GM11168 (cell line): Measurements from ENCODE around the gene ZNF585A.
"Not testable (repeated sequence)": the region's sequence is repeated elsewhere in the genome, so short reads cannot be mapped to it uniquely, and the experiment has no call there.

Experiments used
- in situ Hi-C: fragments of 300-500 bp; cut with MboI; formaldehyde crosslinking; loops from one replicate; pipeline ENCODE4 v1.12.0; 2022; ENCODE audit warnings: low sequenced_read_pairs; ENCODE audit not compliant: unreplicated experiment

ZNF585A gene

DNA sequence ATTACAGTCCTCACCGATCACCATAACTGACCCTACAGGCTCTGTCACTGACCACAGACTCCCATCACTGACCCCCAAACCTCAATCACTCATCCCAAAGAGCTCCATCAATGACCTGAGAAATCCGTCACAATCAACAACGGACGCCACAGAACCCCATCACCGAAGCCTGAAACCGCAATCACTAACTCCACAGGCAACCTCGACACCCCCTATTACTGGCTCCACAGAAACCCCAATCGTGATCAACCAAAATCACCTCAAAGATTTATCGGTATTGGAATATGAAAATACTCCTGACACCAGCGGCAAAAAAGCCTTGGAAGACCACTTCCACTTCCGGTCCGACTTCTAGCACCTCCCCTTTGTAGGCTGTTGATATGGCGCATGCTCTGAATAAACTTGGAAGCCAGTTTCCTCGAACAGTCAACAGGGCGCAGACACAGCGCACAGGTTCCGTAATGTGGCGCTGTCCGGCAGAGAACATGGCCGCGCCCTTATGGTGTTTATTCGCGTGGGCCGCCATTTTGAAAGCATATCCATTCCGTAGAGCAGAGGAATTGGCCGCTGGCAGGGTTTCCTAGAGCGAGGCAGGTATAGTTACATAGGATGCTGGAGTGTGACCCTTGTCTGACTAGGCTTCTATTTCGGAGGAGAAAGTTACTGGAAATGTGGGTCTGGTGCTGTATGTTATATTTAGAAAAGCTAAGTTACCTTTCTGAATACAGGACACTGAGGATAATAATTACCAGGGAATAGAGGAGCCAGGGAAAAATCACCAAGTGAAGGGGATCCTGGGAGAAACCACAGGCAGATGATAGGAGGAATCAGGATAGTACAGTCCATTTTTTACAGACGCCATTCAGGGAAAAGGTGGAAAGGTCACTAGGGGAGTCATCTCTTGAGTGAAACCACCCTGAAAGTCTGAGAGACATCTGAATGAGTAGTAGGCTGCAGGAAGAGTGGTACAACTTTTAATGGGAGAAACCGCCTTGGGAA, at the start of gene ZNF585A:
Gene ZNF585A (minus strand): TSS at position 328 of the 999 bp plus-strand sequence. CDS start 2,785 bp downstream, outside the sequence.
- in situ Hi-C loops: no loop called here

DNA sequence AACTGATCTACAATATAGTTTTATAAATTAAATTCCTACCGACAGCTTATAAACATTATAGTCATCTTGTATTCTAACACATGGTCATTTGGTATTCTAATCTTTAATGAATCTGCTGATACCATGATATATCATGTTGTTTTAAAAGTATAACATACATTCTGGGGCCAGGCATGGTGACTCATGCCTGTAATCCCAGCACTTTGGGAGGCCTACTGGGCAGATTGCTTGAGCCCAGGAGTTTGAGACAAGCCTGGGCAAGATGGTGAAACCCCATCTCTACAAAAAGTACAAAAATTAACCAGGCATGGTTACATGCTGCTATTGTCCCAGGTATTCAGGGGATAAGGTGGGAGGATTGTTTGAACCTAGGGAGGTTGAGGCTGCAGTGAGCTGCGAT, 48.6 kb upstream of the ZNF585A start:
- in situ Hi-C loops: no loop called here

DNA sequence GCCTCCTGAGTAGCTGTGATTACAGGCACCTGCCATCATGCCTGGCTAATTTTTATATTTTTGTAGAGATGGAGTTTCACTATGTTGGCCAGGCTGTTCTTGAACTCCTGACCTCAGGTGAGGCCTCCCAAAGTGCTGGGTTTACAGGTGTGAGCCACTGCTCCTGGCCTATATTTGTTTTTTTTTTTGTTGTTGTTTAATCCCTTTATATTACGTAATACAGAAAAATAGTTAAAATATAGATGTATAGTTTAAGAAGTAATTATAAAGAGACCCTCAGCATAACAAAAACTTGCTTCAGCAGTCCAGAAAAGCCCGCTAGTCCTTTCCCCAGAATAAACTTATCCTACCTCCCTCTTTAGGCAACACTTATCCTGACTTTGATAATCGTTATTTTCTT, 47.9 kb upstream of the ZNF585A start:
- in situ Hi-C loops: no loop called here

DNA sequence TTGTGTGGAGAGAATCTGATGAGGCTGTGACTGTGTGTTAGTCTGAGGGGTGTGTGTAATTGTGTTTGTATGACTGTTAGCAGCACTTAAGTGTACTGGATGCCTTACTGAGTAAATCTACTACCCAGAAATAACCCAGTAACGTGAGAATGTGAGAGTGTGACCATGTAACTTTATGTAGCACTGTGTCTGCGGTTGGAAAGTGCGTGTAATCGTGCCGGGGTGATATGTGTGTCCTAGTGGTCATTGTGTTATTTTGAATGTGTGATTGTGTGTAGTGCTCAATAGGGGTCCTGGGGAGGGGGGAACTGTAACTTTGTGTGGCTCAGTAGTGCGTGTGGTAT, 46.1 kb upstream of the ZNF585A start:
- in situ Hi-C loops: no loop called here

DNA sequence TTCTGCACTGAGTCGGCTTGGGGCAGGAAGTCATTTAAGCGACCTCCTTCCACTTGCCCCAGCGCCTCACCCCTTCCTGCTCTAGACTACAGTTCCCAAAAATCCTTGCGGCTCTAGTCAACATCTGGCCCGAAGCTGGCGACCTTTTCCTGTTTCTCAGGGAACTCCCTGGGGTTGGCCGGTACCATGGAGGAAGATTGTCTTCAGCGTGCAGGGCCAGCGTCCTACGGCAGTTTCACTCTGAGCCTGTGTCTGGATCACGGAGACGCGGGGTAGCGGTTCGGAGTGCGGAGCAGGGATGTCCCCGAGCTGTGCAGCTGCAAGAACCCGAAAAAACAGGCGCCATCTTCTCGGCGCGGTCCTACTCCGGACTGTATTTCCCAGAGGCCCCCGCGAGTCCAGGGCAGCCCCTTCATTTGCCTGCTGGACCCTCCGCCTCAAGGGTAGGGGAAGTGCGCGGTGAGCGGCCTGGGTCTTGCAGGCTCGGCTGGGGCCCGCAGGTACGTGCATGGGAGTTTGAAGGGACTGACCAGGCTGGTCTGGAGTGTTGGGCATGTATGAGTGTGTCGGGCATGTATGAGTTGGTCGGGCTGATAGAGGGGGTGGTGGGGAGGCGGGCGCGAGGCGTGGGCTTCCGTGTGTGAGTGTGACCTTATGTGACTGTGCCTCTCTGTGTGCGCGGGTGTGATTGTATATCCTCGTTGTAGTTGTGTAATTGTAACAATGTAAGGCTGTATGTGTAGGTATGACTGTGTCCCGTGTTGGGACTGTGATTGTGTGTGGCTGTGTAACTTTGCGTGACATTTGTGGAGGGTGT, 45.5 kb upstream of the ZNF585A start, which contains the start of gene ZNF383:
Gene ZNF383 (plus strand): TSS at position 440 of the 817 bp plus-strand sequence. CDS start 12,240 bp downstream, outside the sequence.
- in situ Hi-C loops: no loop called here

DNA sequence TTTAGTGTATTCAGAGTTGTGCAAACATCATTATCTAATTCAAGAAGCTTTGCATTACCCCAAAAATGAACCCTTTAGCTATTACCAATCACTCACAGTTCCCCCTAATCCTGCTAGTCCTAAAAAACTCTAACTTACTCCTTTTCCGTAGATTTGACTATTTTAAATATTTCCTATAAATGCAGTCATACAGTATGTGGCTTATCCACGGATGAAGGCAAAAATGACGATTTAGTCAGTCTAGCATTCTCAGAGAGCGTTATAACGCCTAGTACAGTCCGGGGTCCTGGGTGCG, 44.9 kb upstream of the ZNF585A start:
- in situ Hi-C loops: no loop called here

DNA sequence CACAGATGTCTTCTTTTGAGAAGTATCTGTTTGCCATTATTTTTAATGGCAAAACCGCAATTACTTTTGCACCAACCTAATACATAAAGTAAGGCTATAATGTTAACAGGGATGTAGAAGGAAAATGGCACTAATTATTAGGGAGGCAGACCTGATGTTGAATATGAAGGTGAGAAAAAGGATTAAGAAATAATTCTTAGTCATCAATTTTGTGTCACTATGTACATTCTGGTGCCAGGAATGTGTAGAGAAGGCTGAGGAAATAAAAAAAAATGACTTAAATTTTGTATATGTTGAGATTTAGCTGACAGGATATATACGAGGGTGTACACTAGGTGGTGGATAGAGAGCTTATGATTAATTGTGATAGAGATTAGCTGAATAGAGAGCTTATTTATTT, 25.3 kb upstream of the ZNF585A start:
- in situ Hi-C loops: no loop called here

DNA sequence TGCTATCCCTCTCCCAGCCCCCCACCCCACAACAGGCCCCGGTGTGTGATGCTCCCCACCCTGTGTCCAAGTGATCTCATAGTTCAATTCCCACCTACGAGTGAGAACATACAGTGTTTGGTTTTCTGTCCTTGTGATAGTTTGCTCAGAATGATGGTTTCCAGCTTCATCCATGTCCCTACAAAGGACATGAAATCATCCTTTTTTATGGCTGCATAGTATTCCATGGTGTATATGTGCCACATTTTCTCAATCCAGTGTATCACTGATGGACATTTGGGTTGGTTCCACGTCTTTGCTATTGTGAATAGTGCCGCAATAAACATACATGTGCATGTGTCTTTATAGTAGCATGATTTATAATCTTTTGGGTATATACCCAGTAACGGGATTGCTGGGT, 24.6 kb upstream of the ZNF585A start:
- in situ Hi-C loops: not testable (repeated sequence)

DNA sequence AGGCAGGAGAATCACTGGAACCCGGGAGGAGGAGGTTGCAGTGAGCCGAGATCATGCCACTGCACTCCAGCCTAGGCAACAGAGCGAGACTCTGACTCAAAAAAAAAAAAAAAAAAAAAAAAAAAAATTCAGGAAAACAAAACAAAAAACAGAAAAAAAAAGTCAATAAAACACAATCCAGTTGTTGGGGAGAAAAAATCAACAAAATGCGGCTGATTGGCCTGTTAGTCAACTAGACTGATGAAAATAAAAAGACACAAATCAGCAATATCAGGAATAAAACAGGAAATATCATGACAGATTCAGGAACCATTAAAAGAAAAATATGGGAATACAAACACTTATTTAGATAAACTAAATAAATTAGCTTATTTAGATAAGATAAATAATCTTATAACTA, 22.8 kb upstream of the ZNF585A start:
- in situ Hi-C loops: not testable (repeated sequence)

DNA sequence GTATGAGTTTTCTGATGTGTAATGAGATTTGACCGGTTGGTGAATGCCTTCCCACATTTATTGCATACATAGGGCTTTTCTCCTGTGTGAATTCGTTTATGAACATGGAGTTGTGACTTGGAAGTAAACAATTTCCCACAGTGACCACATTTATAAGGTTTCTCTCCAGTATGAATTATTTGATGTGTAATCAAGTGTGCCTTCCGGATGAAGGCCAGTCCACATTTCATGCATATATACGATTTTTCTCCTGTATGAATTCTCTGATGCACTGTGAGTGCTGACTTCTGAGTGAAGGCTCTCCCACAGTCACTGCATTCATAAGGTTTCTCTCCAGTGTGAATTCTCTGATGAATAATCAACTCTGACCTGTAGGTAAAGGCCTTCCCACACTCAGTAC, 13.6 kb upstream of the ZNF585A start:
- in situ Hi-C loops: not testable (repeated sequence)

DNA sequence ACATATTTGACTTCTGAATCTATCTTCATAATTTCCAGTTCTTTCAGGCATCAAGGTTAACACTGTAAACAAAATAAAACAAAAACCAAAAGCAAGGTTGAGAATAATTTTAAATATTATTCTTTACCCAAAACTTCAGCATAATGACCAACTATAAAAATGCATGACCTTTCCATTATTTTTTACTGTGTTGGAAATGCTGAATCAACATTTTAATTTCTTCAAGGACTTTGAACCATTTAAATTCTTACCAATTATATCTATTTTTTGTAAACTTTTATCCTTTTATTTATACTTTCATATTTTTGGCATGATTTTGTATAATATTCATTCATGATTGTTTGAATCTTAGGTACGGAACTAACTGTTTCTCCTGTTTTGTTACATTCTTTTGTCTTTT, 6.9 kb downstream of the ZNF585A start:
- in situ Hi-C loops: no loop called here

DNA sequence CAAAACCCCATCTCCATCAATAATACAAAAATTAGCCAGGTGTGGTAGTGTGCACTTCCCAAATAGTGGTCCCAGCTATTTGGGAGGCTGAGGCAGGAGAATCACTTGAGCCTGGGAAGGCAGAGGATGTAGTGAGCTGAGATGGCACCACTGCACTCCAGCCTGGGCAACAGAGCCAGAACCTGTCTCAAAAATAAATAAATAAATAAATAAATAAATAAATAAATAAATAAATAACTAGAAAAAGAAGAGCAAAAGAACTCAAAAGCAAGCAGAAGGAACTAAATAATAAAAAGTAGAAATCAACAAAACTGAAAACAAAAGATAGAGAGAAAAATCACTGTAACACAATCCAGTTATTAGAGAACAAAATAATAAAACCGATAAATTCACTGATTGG, 12.3 kb downstream of the ZNF585A start:
- in situ Hi-C loops: no loop called here

DNA sequence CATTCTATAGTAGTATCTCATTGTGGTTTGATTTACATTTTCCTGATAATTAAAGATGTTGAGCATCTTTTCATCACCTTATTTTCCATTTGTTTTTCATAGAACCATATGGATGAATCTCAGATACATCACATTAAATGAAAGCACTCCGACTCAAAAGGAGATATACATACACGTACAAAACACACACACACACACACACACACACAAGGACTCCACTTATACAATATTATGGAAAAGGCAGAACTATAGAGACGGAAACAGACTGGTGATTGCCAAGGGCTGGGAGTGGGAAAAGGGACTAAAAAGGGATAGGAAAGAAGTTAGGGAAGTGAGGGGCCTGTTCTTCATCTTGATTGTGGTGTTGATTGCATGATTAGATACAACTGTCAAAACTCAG, 24.3 kb downstream of the ZNF585A start:
- in situ Hi-C loops: no loop called here

DNA sequence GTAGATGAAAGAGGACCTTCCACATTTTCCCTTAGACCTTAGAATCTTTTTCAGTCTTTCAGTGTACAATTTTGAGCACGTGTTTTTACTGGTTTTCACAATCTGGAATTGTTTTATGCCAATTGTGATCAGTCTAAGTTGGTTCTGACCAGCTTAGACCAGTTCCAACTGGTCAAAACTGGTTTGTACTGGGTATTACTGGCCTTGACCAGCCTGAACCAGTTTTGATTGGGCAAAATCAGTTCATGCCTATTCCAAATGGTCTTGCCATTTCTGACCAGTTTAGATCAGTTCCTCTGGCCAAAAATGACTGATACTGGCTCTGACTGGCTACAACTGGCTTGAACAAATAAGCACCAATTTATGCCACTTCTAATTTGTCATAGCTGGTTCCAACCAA, 36.4 kb downstream of the ZNF585A start:
- in situ Hi-C loops: no loop called here

DNA sequence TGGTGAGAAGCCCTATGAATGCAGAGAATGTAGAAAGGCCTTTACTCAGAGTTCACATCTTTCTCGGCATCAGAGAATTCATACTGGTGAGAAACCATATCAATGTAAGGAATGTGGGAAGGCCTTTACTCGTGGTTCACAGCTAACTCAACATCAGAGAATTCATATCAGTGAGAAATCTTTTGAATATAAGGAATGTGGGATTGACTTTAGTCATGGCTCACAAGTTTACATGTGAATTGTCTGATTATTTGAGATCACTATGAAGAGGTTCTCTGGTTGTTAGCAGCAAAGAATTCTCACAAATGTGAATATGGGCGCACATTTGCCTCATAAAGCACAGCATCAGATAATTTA, 43.7 kb downstream of the ZNF585A start:
- in situ Hi-C loops: no loop called here

DNA sequence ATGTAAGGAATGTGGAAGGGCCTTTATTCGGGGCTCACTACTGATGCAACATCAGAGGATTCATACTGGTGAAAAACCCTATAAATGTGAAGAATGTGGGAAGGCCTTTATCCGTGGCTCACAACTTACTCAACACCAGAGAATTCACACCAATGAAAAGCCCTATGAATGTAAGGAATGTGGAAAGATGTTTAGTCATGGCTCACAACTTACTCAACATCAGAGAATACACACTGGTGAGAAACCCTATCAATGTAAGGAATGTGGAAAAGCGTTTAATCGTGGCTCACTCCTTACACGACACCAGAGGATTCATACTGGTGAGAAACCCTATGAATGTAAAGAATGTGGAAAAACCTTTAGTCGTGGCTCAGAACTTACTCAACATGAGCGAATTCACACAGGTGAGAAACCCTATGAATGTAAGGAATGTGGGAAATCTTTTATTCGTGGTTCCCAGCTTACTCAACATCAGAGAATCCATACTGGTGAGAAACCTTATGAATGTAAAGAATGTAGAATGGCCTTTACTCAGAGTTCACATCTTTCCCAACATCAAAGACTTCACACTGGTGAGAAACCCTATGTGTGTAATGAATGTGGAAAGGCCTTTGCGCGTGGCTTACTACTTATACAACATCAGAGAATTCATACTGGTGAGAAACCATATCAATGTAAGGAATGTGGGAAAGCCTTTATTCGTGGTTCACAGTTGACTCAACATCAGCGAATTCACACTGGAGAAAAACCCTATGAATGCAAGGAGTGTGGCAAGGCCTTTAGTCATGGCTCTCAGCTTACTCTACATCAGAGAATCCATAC, 44.3 kb downstream of the ZNF585A start:
- in situ Hi-C loops: no loop called here

DNA sequence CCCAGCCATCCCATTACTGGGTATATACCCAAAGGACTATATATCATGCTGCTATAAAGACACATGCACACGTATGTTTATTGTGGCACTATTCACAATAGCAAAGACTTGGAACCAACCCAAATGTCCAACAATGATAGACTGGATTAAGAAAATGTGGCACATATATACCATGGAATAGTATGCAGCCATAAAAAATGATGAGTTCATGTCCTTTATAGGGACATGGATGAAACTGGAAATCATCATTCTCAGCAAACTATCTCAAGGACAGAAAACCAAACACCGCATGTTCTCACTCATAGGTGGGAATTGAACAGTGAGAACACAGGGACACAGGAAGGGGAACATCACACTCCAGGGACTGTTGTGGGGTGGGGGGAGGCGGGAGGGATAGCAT, 50.4 kb downstream of the ZNF585A start:
- in situ Hi-C loops: not testable (repeated sequence)

DNA sequence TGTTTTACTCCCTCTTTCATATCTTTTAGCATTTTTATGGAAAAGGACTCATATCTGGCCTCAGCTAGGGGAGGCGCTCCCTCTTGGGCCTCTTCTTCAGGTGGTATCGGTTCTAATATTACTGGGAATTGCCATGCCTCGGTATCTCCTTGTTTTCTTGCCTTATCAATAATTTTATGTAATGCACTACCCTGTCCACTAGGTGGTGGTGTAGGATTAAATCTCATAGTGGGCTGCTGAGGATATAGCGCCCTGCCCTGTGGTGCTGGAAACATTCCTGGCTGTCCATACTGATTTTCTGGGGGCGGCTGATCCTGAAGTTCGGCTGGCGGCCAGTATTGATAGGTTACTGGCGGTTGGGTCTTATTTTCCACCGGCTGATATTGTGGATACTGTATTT, 58.5 kb downstream of the ZNF585A start:
- in situ Hi-C loops: no loop called here

DNA sequence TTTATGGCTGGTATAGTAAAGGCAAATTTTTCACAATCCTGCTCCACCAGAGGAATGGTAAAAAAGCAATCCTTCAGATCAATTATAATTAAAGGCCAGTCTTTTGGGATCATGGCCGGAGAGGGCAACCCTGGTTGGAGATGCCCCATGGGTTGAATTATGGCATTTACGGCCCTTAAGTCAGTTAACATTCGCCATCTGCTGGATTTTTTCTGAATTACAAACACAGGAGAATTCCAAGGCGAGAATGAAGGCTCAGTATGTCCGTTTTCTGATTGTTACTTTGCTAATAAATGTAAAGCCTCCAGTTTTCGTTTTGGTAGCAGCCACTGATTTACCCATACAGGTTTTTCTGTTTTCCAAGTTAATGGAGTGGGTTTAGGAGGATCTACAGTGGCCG, 60.7 kb downstream of the ZNF585A start:
- in situ Hi-C loops: not testable (repeated sequence)

DNA sequence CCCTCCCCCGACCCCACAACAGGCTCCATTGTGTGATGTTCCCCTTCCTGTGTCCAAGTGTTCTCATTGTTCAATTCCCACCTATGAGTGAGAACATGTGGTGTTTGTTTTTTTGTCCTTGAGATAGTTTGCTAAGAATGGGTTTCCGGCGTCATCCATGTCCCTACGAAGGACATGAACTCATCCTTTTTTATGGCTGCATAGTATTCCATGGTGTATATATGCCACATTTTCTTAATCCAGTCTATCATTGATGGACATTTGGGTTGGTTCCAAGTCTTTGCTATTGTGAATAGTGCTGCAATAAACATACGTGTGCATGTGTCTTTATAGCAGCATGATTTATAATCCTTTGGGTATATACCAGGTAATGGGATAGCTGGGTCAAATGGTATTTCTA, 68.4 kb downstream of the ZNF585A start:
- in situ Hi-C loops: not testable (repeated sequence)

DNA sequence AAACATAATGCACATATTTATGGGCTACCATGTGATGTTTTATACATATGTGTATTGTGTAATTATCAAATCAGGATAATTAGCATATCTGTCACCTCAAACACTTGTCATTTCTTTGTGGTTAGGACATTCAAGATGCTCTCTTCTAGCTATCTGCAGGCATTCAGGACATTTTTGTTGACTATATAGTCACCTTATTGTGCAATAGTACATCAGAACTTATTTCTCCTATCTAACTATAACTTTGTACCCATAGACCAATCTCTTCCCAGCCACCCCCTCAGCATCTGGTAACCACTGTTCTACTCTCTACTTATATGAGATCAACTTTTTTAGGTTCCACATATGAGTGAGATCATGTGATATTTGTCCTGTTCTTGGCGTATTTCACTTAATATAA, 73.9 kb downstream of the ZNF585A start:
- in situ Hi-C loops: no loop called here
